ENCODE data around the gene PURA. TPM values are rescaled to one million over a fixed set of nuclear protein-coding genes. Genes with fewer than 3 reads are reported as not detected.

The PURA gene
- total and polyA plus RNA-seq, 2 of the 4 experiments (the other 2 are of a cell fraction) = 3.8 to 5.6 TPM

GRCh38 chr5:140145256-140145655 lies 31.3 kb downstream of the PURA start:
- no peak overlapping the region for H4K91ac ChIP-seq (ENCODE audit: insufficient read depth, low read depth, low read length)
- no peaks in the 10 kb centered on the region for H3K36me3 ChIP-seq (ENCODE audit: control insufficient read depth, insufficient read depth, low read length)
- H3K9me1 ChIP-seq (ENCODE audit: insufficient read depth, low read length) = peaks cover 7% of the 10 kb centered on the region; the same call in 1 of the 2 replicates
- no peak overlapping the region for H2BK5ac ChIP-seq (ENCODE audit: low read depth, low read length, poor library complexity, severe bottlenecking)
- H3K9me3 ChIP-seq (ENCODE audit: control insufficient read depth, insufficient read depth, low read length) = no peaks in the 10 kb centered on the region
- no peak overlapping the region for H2AK5ac ChIP-seq (ENCODE audit: low read depth, low read length)
- H4K20me1 ChIP-seq (ENCODE audit: insufficient read depth, low read length) = peaks cover 69% of the 10 kb centered on the region
- H3K18ac ChIP-seq (ENCODE audit: low read depth, low read length) = no peak overlapping the region
- POLR2A ChIA-PET (ENCODE audit: unreplicated experiment) = no interaction called here
- H3K4me1 ChIP-seq (ENCODE audit: control insufficient read depth, insufficient read depth, low read length) = peaks cover 4% of the 10 kb centered on the region; the same call in 1 of the 2 replicates
- H3K79me1 ChIP-seq (ENCODE audit: low read depth in 1 of 2, low read length in 2 of 2) = peaks cover 21 to 52% of the 10 kb centered on the region in 2 experiments; a peak in 3 of 4 replicates
- no CpG with 5 or more reads among the region's 3 CpGs for WGBS, 2 experiments (ENCODE audit: extremely low coverage in 2 of 2, insufficient read length in 1 of 2)
- H3K4ac ChIP-seq (ENCODE audit: low read depth, low read length) = no peak overlapping the region
- H3K9ac ChIP-seq (ENCODE audit: low read depth, low read length) = no peak overlapping the region
- dilution Hi-C loops (cut with HindIII; ENCODE audit: low sequenced_read_pairs, unreplicated experiment) = no loop called here
- no peak overlapping the region for H3K4me3 ChIP-seq (ENCODE audit: insufficient read depth, low read depth, low read length)
- CTCF ChIA-PET = interaction anchor here (0.5 to 3.1 kb wide), 15 partner anchors 13 to 529 kb away, joined by 3 to 31 read pairs (median 4); no protein-coding TSS in a partner anchor
- in situ Hi-C loops (cut with MboI; ENCODE audit: low sequenced_read_pairs) = no loop called here
- BruUV-seq (replicated peaks) = no TSS peak
- DNase-seq = no peak
- H2AFZ ChIP-seq (replicated peaks; ENCODE audit: low read length, poor library complexity) = no peak overlapping the region
- no peak overlapping the region for H3K56ac ChIP-seq (ENCODE audit: extremely low read depth, insufficient read depth, low read length)
- no peak for ATAC-seq (ENCODE audit: low read depth)
- no peak overlapping the region for H3K4me2 ChIP-seq (ENCODE audit: low read depth, low read length)
- no peak overlapping the region for H3K27ac ChIP-seq (ENCODE audit: insufficient read depth, low read length)
- no peak overlapping the region for H2BK15ac ChIP-seq (ENCODE audit: low read depth, low read length)
- H2BK120ac ChIP-seq (ENCODE audit: low read depth, low read length) = no peak overlapping the region
- no peak overlapping the region for H2AK9ac ChIP-seq (replicated peaks; ENCODE audit: low read depth, low read length, poor library complexity)
- H4K8ac ChIP-seq (ENCODE audit: low read depth in 2 of 2, low read length in 2 of 2) = no peak overlapping the region
- intact Hi-C loops (cut with micrococcal nuclease) = loop anchor here (1.0 kb wide), 3 partner anchors 12 to 38 kb away; partner anchors contain the start of gene PURA
- no peak overlapping the region for H4K5ac ChIP-seq (ENCODE audit: low read depth, low read length)
- no peak overlapping the region for H2BK20ac ChIP-seq (ENCODE audit: low read depth, low read length)
- no peak overlapping the region for H3K23ac ChIP-seq (ENCODE audit: low read depth, low read length)
- TF ChIP-seq MAZ (IDR thresholded peaks at IDR 0.05; ENCODE audit: borderline replicate concordance, low read depth, low read length) (no peak), RFX5 (IDR thresholded peaks at IDR 0.05; ENCODE audit: low read depth, low read length) (no peak), MAFK (IDR thresholded peaks at IDR 0.05; ENCODE audit: low read depth, low read length) (no peak), CTCF (conservative IDR thresholded peaks at IDR 0.05; ENCODE audit: low read depth, low read length) (no peak), RCOR1 (IDR thresholded peaks at IDR 0.05; ENCODE audit: insufficient replicate concordance, low read length) (no peak), BHLHE40 (IDR thresholded peaks at IDR 0.05; ENCODE audit: low read depth, low read length) (no peak), CHD1 (IDR thresholded peaks at IDR 0.05; ENCODE audit: low read depth, low read length) (no peak), RAD21 (IDR thresholded peaks at IDR 0.05; ENCODE audit: low read length) (no peak), MXI1 (IDR thresholded peaks at IDR 0.05; ENCODE audit: borderline replicate concordance, low read depth, low read length) (no peak), ELK1 (IDR thresholded peaks at IDR 0.05; ENCODE audit: borderline replicate concordance, low read depth, low read length) (no peak), SMC3 (IDR thresholded peaks at IDR 0.05; ENCODE audit: low read depth, low read length) (no peak), FOS (IDR thresholded peaks at IDR 0.05; ENCODE audit: low read depth, low read length) (no peak), NFE2L2 (IDR thresholded peaks at IDR 0.05; ENCODE audit: low read depth, low read length) (no peak), CEBPB (IDR thresholded peaks at IDR 0.05; ENCODE audit: low read depth, low read length) (no peak), POLR2A (IDR thresholded peaks at IDR 0.05; ENCODE audit: low read depth, low read length) (no peak), USF2 (IDR thresholded peaks at IDR 0.05; ENCODE audit: low read depth, low read length) (no peak)
- no peak overlapping the region for H3K14ac ChIP-seq (replicated peaks; ENCODE audit: low read depth, low read length)
- H3K27me3 ChIP-seq (ENCODE audit: control insufficient read depth, insufficient read depth, low read length) = no peaks in the 10 kb centered on the region; the same call in 1 of the 2 replicates
